Stimulated activated CD4-positive, alpha-beta T cell treated with anti-CD3 and anti-CD28 coated beads, Interleukin-12 subunit alpha, Interleukin-12 subunit beta, amount 100 ng/mL, for 48 hours (primary cell): ENCODE results near the gene GP9.
"Not testable (repeated sequence)": the region's sequence is repeated elsewhere in the genome, so short reads cannot be mapped to it uniquely, and the experiment has no call there.

ENCODE experiments used
- DNase-seq, 3 donors: peaks; one replicate each; pipeline ENCODE4 v3.0.0-alpha.2; 2020; ENCODE audit warnings: low read depth in 2 of 3, low spot score in 1 of 3

Gene GP9

DNA sequence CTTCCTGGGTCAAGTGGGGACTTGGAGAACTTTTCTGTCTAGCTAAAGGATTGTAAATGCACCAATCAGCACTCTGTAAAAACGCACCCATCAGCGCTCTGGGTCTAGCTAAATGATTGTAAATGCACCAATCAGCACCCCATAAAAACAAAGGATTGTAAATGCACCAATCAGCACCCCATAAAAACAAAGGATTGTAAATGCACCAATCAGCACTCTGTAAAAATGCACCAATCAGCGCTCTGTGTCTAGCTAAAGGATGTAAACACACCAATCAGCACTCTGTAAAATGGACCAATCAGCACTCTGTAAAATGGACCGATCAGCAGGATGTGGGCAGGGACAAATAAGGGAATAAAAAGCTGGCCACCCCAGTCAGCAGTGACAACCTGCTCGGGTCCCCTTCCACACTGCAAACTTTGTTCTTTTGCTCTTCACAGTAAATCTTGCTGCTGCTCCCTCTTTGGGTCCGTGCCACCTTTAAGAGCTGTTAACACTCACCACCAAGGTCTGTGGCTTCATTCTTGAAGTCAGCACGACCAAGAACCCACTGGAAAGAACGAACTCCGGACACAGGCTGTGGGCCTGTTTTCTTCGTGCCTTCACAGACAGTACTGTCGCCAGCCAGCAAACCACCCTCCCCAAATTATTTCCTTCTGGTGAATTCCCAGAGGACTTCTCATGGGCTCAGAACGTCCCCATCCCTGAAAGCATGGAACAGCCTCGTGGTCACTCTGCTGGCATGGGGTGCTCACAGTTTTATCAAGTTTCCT is 8.9 kb downstream of the GP9 start:
- DNase-seq, result not testable (repeated sequence)

DNA sequence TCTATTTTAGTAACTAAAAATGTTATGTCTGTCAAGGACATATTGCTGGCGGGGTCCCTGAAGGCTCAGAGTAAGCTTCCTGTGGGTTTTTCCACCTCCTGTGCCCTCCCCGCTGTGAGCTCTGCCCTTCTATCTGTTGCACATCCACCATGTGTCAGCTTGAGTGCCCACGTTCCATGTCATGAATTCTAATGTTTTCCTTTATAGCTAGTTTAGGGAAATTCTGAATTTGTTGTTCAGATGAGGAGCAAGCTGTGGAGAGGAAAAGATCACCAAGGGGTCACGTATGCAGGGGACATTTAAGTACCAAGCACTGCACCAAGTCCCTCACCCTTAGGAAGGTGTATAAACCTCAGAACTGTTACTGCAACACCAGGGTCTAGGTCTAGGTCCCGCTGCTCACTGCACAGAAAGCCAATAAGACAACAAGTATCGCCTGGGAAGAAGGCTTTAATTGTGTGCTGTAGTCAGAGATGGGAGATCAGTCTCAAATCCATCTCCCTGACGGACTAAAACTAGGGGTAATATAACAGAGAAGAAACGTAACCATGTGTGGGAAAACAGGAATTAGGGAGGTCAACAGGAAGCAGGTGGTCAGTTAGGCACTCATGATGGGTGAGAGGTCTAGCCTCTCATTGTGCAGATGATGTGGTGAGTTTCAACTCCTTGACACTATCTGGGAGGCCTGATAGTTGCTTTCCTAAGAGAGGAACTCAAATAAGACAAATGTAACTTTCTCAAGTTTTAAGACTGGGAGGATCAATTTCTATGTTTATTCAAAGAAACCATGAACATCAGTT is 9.7 kb downstream of the GP9 start:
- DNase-seq, result no peak

GRCh38 chr3:129077222-129077621 is 16.6 kb downstream of the GP9 start:
- DNase-seq, result no peak

GRCh38 chr3:129078510-129078909 is 17.9 kb downstream of the GP9 start:
- no peak for DNase-seq

GRCh38 chr3:129081503-129081902 is 20.9 kb downstream of the GP9 start:
- DNase-seq, result no peak

GRCh38 chr3:129082026-129082425 is 21.4 kb downstream of the GP9 start:
- no peak for DNase-seq

GRCh38 chr3:129084501-129084900 is 23.9 kb downstream of the GP9 start:
- no peak for DNase-seq

DNA sequence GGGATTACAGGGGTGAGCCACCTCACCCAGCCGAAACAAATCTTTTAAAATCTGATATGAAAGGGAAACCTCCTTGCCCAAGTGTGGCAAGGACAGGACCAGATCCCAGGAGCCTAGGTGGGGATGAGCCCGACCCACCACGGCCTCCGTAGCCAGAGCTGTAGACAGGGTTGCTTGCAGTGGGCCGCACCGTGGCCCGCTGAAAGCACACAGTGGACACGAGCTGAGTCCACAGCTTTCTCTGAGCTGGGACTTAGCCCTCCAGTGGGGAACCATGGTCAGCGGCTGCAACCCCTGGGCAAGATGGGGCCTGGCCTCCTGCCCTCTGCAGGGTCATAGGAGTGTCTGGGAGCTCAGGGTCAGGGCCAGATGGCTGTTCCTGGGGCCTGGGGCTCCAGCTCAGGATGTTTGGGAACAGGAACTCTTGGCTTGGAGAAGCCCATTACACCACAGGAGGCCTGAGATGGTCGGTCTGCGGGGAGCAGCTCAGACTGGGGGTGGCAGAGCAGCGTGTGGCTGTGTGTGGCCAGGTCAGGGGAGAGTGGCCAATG is 24.7 kb downstream of the GP9 start:
- no peak for DNase-seq

DNA sequence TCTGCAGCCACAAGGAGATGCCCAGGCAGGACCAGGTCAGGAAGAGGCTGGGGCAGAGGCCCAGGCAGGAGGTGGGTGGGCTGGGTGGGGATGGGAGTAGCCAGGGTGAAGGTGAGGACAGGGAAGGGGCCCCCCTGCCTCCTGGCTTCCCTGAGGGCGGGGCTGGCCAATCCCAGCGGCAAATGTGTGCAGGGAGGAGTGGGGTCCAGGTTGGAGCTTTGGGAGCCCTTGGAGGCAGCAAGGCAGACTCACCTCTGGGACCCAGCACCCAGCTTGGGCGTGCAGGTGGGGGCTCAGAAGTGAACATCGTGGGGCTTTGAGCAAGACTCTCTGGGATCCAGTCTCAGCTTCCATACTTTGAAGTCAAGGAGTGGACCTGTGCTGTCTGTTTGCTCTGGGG is 25.2 kb downstream of the GP9 start:
- DNase-seq, result no peak

DNA sequence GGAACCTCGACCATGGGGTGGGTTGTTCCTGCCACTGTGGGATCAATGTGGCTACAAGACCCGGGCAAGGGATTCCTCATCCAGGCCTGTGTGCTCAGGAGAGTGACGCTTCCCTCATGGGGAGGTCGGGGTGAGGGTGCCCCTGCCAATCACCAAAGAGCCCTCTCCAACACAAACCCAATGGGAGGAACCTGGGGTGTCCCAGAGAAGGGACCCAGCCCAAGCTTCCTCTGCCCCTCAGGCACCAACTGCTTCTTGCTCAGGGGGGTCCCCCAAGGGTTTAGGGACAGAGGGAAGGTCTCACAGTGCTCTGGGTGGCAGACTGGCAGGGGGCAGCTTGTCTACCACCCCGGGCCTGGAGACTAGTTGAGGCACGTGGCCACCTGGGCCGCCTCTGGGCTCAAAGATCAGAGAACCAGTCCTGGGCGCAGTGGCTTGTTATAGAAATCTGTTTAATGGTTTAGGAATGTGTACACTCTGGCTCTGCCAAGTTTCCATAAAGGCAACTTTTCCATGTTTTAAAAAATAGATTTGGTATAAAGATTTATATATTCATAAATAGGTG is 26.6 kb downstream of the GP9 start:
- DNase-seq, result no peak

GRCh38 chr3:129087904-129088303 is 27.3 kb downstream of the GP9 start:
- DNase-seq, result not testable (repeated sequence)

- not testable (repeated sequence) for DNase-seq
These were observed 27.7 kb downstream of the GP9 start for GRCh38 chr3:129088312-129088711.

GRCh38 chr3:129095285-129095684 is 34.7 kb downstream of the GP9 start:
- no peak for DNase-seq

DNA sequence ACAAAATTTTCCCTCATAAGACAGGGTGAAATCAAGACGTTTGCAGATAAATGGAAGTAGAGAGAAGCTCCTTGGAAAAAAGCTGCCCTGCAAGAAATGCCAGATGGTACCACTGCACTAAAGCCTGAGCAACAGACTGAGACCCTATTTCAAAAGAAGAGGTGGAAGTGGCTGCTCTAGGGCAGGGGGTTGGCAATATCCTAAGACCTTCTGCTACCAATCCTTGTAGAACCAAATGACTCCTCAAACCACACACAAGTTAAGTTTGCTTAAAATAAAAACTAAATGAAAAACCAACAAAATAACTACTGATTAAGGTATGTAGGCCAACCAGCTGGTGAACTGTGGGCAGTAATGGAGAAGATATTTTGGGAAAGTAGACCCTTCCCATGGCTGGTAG is 39.7 kb downstream of the GP9 start:
- no peak for DNase-seq

- DNase-seq, result no peak
These were observed 41.0 kb downstream of the GP9 start for GRCh38 chr3:129101370-129102138.

GRCh38 chr3:129103296-129103695 is 42.7 kb downstream of the GP9 start:
- no peak for DNase-seq

- no peak for DNase-seq
These were observed 43.5 kb downstream of the GP9 start for GRCh38 chr3:129104051-129104450.

GRCh38 chr3:129104498-129105079 is 44.0 kb downstream of the GP9 start:
- no peak for DNase-seq

DNA sequence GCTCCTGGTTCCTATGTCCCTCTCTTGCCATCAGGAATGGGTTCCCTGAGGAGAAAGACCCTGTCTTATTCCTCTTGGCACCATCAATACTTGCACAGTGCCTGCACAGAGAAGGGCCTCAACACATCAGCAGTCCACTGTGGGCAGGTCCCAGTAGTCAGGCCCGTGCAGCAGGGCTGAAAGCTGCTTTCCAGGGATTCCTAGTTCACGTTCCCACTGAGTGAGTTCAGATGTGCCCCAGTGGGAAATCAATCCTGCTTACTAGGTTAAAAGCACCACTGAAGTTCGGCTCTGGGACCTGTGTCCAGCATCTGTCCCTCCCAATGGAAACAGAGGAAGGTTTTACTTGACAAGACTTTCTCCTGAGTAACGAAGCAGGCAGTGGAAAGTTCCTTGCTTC is 45.3 kb downstream of the GP9 start:
- DNase-seq, result no peak

GRCh38 chr3:129106320-129106719 is 45.7 kb downstream of the GP9 start:
- no peak for DNase-seq
